Fibroblast of lung (primary cell): ENCODE results near the gene CXCR4. TPM values are rescaled to one million over a fixed set of nuclear protein-coding genes. Genes with fewer than 3 reads are reported as not detected.

Experiments
- DNase-seq, 2 donors: peaks; one replicate each; pipeline versions ENCODE4 v3.0.0 to v3.0.0-alpha.2; 2010; ENCODE audit warnings: low read depth in 2 of 2
- H2AFZ ChIP-seq: 2 replicates; pipeline ENCODE4 v1.5.1; 2012; ENCODE audit warnings: low read length, control low read depth, inconsistent platforms
- H3K27ac ChIP-seq: 2 replicates; pipeline ENCODE4 v1.5.1; 2011; ENCODE audit warnings: low read length, control low read depth; ENCODE audit not compliant: insufficient read depth
- H3K27me3 ChIP-seq: 2 replicates; pipeline ENCODE4 v1.5.1; 2011; ENCODE audit warnings: mild to moderate bottlenecking, low read length; ENCODE audit not compliant: control insufficient read depth, insufficient read depth
- H3K36me3 ChIP-seq: 2 replicates; pipeline ENCODE4 v1.5.1; 2011; ENCODE audit warnings: low read length; ENCODE audit not compliant: control insufficient read depth, insufficient read depth
- H3K4me1 ChIP-seq: 2 replicates; pipeline ENCODE4 v1.5.1; 2011; ENCODE audit warnings: low read length; ENCODE audit not compliant: control insufficient read depth, insufficient read depth; ENCODE audit errors: extremely low read depth
- H3K4me2 ChIP-seq: 2 replicates; pipeline ENCODE4 v1.5.1; 2011; ENCODE audit warnings: low read length, control low read depth; ENCODE audit not compliant: insufficient read depth; ENCODE audit errors: extremely low read depth
- H3K4me3 ChIP-seq, 4 experiments: fragments of 200-600 bp in 1 of 4; sonication (generic) in 1 of 4; replicated peaks in 1 of 4; 2 replicates each; pipeline ENCODE4 v1.5.1; 2011 to 2016; ENCODE audit warnings: low read length in 4 of 4, low read depth in 3 of 4, mild to moderate bottlenecking in 3 of 4, control low read depth in 2 of 4, inconsistent platforms in 1 of 4, mixed read lengths in 1 of 4; ENCODE audit not compliant: insufficient read depth in 1 of 4; ENCODE audit errors: control extremely low read depth in 1 of 4
- H3K79me2 ChIP-seq: 2 replicates; pipeline ENCODE4 v1.5.1; 2012; ENCODE audit warnings: mild to moderate bottlenecking, low read length, inconsistent platforms; ENCODE audit not compliant: control insufficient read depth, insufficient read depth
- H3K9ac ChIP-seq: 2 replicates; pipeline ENCODE4 v1.5.1; 2011; ENCODE audit warnings: mild to moderate bottlenecking, low read length, control low read depth; ENCODE audit not compliant: insufficient read depth
- H3K9me3 ChIP-seq: 2 replicates; pipeline ENCODE4 v1.5.1; 2012; ENCODE audit warnings: low read depth, low read length; ENCODE audit not compliant: control insufficient read depth, insufficient read depth
- H4K20me1 ChIP-seq: 2 replicates; pipeline ENCODE4 v1.5.1; 2011; ENCODE audit warnings: low read length; ENCODE audit not compliant: control insufficient read depth, insufficient read depth; ENCODE audit errors: extremely low read depth
- CTCF ChIP-seq, 2 donors: IDR thresholded peaks in 1 of 2; conservative IDR thresholded peaks in 1 of 2; 1 replicate in 1 of 2; 2 replicates in 1 of 2; pipeline ENCODE4 v1.5.1; 2011 to 2012; ENCODE audit warnings: low read length in 2 of 2, control low read depth in 1 of 2, inconsistent platforms in 1 of 2, low read depth in 1 of 2, mild to moderate bottlenecking in 1 of 2
- EZH2 ChIP-seq: IDR thresholded peaks from 2 replicates; pipeline ENCODE4 v1.5.1; 2012; ENCODE audit warnings: low read length, control low read depth, mild to moderate bottlenecking; ENCODE audit errors: missing control alignments
- polyA plus RNA-seq, 2 donors: library from polyadenylated mRNA; depleted of rRNA in 1 of 2; stranded (reverse) in 1 of 2; unstranded in 1 of 2; fragments of >200 nt; gene quantifications; 2 replicates each; pipeline ENCODE4 v1.2.1, GENCODE V29; 2011 to 2012; ENCODE audit warnings: missing spikeins in 1 of 2
- total RNA-seq: library from RNA; depleted of rRNA; stranded (reverse); fragments of >200 nt; gene quantifications from 2 replicates; pipeline ENCODE4 v1.2.1, GENCODE V29; 2014

Gene CXCR4
- total and polyA plus RNA-seq, 2 donors (not counting 1 experiment from before 2014, with no cell fraction given), result 0.03 TPM; not detected in 1

- H3K4me2 ChIP-seq, result no peak overlapping the region
- DNase-seq, result no peak
- H2AFZ ChIP-seq, result no peak overlapping the region
- no peaks in the 10 kb centered on the region for H3K9me3 ChIP-seq
- H3K27me3 ChIP-seq, result peaks cover 5% of the 10 kb centered on the region
- H3K9ac ChIP-seq, result no peak overlapping the region
- no peak overlapping the region for H3K4me3 ChIP-seq
- H3K4me1 ChIP-seq, result no peaks in the 10 kb centered on the region
- no peaks in the 10 kb centered on the region for H3K79me2 ChIP-seq
- TF ChIP-seq CTCF (conservative IDR thresholded peaks at IDR 0.05 in 1 of 2, IDR thresholded peaks at IDR 0.05 in 1 of 2; ENCODE audit: low read depth in 1 of 2, low read length in 2 of 2), result no peak
- no peak for TF ChIP-seq EZH2
- H3K36me3 ChIP-seq, result no peaks in the 10 kb centered on the region
- no peaks in the 10 kb centered on the region for H4K20me1 ChIP-seq
- H3K27ac ChIP-seq, result no peak overlapping the region
These were observed 6.9 kb upstream of the CXCR4 start for GRCh38 chr2:136124805-136125204.

GRCh38 chr2:136122661-136123060, 4.7 kb upstream of the CXCR4 start:
- no peaks in the 10 kb centered on the region for H3K79me2 ChIP-seq
- no peaks in the 10 kb centered on the region for H4K20me1 ChIP-seq
- H3K36me3 ChIP-seq, result no peaks in the 10 kb centered on the region
- DNase-seq, result no peak
- TF ChIP-seq EZH2 (no peak), CTCF (conservative IDR thresholded peaks at IDR 0.05 in 1 of 2, IDR thresholded peaks at IDR 0.05 in 1 of 2; ENCODE audit: low read depth in 1 of 2, low read length in 2 of 2) (no peak)
- no peak overlapping the region for H2AFZ ChIP-seq
- H3K9me3 ChIP-seq, result no peaks in the 10 kb centered on the region
- H3K4me2 ChIP-seq, result no peak overlapping the region
- H3K4me1 ChIP-seq, result peaks cover 2% of the 10 kb centered on the region
- no peak overlapping the region for H3K4me3 ChIP-seq
- H3K27me3 ChIP-seq, result peaks cover 13% of the 10 kb centered on the region
- no peak overlapping the region for H3K9ac ChIP-seq
- H3K27ac ChIP-seq, result no peak overlapping the region

GRCh38 chr2:136121204-136121910, 3.4 kb upstream of the CXCR4 start:
- Histone ChIP-seq H4K20me1 (no peaks in the 10 kb centered on the region), H3K9me3 (no peaks in the 10 kb centered on the region), H3K9ac (no peak overlapping the region), H3K4me3 (no peak overlapping the region), H3K27me3 (peaks cover 24% of the 10 kb centered on the region), H3K4me1 (peaks cover 2% of the 10 kb centered on the region), H3K27ac (no peak overlapping the region), H3K79me2 (no peaks in the 10 kb centered on the region), H3K4me2 (no peak overlapping the region), H3K36me3 (no peaks in the 10 kb centered on the region), H2AFZ (no peak overlapping the region)
- TF ChIP-seq CTCF (conservative IDR thresholded peaks at IDR 0.05 in 1 of 2, IDR thresholded peaks at IDR 0.05 in 1 of 2; ENCODE audit: low read depth in 1 of 2, low read length in 2 of 2) (no peak), EZH2 (no peak)
- no peak for DNase-seq
